Thyroid gland (tissue), 4 donors: ENCODE results near the gene ZNF850. TPM values are rescaled to one million over a fixed set of nuclear protein-coding genes. Genes with fewer than 3 reads are reported as not detected.
A peak's percentile ranks its signal among the peaks of the same experiment; 100 is the strongest.
"Not testable (repeated sequence)": the region's sequence is repeated elsewhere in the genome, so short reads cannot be mapped to it uniquely, and the experiment has no call there.

Experiments
- DNase-seq, 2 donors: peaks; one replicate each; pipeline ENCODE4 v3.0.0-alpha.2; 2019
- H3K27ac ChIP-seq, 3 donors: fragments of 200-600 bp; sonication (generic); 1 replicate in 2 of 3; 2 replicates in 1 of 3; pipeline ENCODE4 v1.5.1; 2016 to 2019; ENCODE audit warnings: mild to moderate bottlenecking in 1 of 3, moderate library complexity in 1 of 3
- H3K27me3 ChIP-seq: fragments of 200-600 bp; sonication (generic); one replicate; pipeline ENCODE4 v1.5.1; 2019
- H3K36me3 ChIP-seq, 2 donors: fragments of 200-600 bp; sonication (generic); one replicate each; pipeline ENCODE4 v1.5.1; 2016 to 2019
- H3K4me1 ChIP-seq, 2 donors: fragments of 200-600 bp; sonication (generic); one replicate each; pipeline ENCODE4 v1.5.1; 2017 to 2019
- H3K4me3 ChIP-seq, 3 donors: fragments of 200-600 bp; sonication (generic); replicated peaks in 1 of 3; 1 replicate in 2 of 3; 2 replicates in 1 of 3; pipeline ENCODE4 v1.5.1; 2016; ENCODE audit warnings: mild to moderate bottlenecking in 1 of 3
- H3K9me3 ChIP-seq: fragments of 200-600 bp; sonication (generic); one replicate; pipeline ENCODE4 v1.5.1; 2017
- POLR2A ChIP-seq, 2 donors: fragments of 450-650 bp; IDR thresholded peaks; one replicate each; pipeline ENCODE4 v1.6.1; 2017; ENCODE audit warnings: antibody characterized with exemption in 2 of 2, mild to moderate bottlenecking in 2 of 2, moderate library complexity in 1 of 2
- whole genome bisulfite sequencing, 2 donors: methylation state at CpG; one replicate each; pipeline ENCODE4 v1.1.5; 2017; 5-methylcytosine and 5-hydroxymethylcytosine counted together
- intact Hi-C: fragments of 100-400 bp; cut with DNase I; formaldehyde crosslinking; loops from one replicate; pipeline ENCODE4 v1.15.1; 2023
- total RNA-seq, 4 donors: library from RNA; depleted of rRNA; stranded (reverse); fragments of >200 nt; gene quantifications; one replicate each; pipeline ENCODE4 v1.2.3, GENCODE V29; 2016
- TF ChIP-seq, protein P1 (sequence below), 6 experiments: fragments of 200-600 bp in 3 of 6; fragments of 450-650 bp in 3 of 6; sonication (generic) in 3 of 6; IDR thresholded peaks; one replicate each; pipeline ENCODE4 v1.5.1; 2016 to 2019; ENCODE audit warnings: antibody characterized with exemption in 6 of 6, mild to moderate bottlenecking in 2 of 6, inconsistent platforms in 1 of 6, moderate library complexity in 1 of 6

ZNF850 gene
- total RNA-seq, 4 donors from 2014 or later, result 2.4 to 4.8 (median 3.7) TPM

DNA sequence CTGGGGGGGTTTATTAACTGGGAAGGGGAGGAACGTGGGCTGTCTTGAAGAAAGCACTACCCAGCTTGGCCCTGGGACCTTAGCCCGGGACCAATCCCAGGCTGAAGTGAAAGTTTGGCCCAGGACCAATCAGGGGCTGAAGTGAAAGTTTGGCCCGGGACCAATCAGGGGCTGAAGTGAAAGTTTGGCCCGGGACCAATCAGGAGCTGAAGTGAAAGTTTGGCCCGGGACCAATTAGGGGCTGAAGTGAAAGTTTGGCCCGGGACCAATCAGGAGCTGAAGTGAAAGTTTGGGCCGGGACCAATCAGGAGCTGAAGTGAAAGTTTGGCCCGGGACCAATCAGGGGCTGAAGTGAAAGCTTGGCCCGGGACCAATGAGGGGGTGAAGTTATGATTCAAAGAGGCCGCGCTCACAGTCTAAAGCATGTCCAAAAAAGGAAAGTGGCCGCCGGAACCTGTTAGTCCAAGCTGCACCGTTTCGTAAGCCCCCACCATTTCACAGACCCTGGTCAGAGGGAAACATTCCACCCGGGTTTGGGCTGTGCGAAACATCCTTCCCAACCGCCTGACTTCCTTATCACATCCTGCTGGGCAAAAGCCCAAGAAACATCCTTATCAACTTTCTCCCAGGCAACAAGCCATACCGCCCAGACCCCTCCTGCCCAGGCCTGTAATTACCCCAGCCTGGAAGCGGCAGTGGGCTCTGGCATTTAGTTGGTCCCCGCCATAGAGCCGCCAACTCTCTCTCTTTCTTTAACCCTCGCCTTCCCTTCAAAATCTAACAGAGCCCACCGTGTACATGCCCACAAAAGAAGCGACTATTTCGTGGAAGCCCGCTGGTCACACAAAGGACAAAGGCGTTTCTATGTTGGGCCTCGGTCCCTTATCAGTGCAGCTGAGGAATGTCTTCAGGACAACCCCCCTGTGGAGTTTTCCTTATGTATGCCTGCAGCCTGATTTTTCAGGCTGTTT is 1.1 kb downstream of the ZNF850 start:
- peak overlapping the region in 2 of 3 donors; percentile 35 to 68 for H3K4me3 ChIP-seq
- peak overlapping the region; percentile 27 to 87 (median 76) for H3K27ac ChIP-seq
- H3K36me3 ChIP-seq, result no peaks in the 10 kb centered on the region
- WGBS, 2 donors, result 2 to 3% methylated on average over 27 to 29 of the region's 29 CpGs
- H3K9me3 ChIP-seq, result no peaks in the 10 kb centered on the region
- peak; percentile 74 to 77 for DNase-seq
- TF ChIP-seq, protein P1, sequence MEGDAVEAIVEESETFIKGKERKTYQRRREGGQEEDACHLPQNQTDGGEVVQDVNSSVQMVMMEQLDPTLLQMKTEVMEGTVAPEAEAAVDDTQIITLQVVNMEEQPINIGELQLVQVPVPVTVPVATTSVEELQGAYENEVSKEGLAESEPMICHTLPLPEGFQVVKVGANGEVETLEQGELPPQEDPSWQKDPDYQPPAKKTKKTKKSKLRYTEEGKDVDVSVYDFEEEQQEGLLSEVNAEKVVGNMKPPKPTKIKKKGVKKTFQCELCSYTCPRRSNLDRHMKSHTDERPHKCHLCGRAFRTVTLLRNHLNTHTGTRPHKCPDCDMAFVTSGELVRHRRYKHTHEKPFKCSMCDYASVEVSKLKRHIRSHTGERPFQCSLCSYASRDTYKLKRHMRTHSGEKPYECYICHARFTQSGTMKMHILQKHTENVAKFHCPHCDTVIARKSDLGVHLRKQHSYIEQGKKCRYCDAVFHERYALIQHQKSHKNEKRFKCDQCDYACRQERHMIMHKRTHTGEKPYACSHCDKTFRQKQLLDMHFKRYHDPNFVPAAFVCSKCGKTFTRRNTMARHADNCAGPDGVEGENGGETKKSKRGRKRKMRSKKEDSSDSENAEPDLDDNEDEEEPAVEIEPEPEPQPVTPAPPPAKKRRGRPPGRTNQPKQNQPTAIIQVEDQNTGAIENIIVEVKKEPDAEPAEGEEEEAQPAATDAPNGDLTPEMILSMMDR (IDR thresholded peaks at IDR 0.05), result no peak
- no peak for TF ChIP-seq POLR2A (IDR thresholded peaks at IDR 0.05)
- H3K27me3 ChIP-seq, result no peaks in the 10 kb centered on the region
- intact Hi-C loops, result no loop called here
- peaks cover 16 to 17% of the 10 kb centered on the region in 2 donors for H3K4me1 ChIP-seq

DNA sequence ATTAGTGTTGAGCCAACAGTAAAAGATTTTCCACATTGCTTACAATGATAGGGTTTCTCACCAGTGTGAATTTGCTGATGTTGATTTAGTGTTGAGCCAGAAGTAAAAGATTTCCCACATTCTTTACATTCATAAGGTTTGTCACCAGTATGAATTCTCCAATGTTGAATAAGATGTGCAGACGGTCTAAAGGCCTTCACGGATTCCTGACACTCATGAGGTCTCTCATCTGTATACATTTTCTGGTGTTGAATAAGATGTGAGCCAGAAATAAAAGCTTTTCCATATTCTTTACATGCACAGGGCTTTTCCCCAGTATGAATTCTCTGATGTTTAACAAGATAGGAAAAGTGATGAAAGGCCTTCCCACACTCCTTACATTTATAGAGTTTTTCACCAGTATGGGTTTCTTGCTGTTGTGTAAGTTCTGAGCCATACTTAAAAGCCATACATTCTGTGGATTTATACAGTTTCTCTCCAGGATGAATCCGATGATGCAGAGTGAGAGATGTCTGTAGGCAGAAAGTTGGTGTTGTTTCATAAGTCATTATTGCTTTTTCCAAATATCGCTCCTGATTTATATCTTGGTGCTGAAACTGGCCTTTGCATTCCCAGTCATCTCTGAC is 22.4 kb downstream of the ZNF850 start:
- peaks cover 28 to 38% of the 10 kb centered on the region in 2 donors for H3K36me3 ChIP-seq
- intact Hi-C loops, result no loop called here
- H3K4me1 ChIP-seq, result no peaks in the 10 kb centered on the region
- TF ChIP-seq, protein P1 (IDR thresholded peaks at IDR 0.05), result no peak
- TF ChIP-seq POLR2A (IDR thresholded peaks at IDR 0.05), result no peak
- H3K27ac ChIP-seq, result no peak overlapping the region
- peaks cover 13% of the 10 kb centered on the region for H3K9me3 ChIP-seq
- WGBS, 2 donors, result 97 to 98% methylated on average over 4 of the region's 4 CpGs
- no peaks in the 10 kb centered on the region for H3K27me3 ChIP-seq
- H3K4me3 ChIP-seq, result no peak overlapping the region
- no peak for DNase-seq

DNA sequence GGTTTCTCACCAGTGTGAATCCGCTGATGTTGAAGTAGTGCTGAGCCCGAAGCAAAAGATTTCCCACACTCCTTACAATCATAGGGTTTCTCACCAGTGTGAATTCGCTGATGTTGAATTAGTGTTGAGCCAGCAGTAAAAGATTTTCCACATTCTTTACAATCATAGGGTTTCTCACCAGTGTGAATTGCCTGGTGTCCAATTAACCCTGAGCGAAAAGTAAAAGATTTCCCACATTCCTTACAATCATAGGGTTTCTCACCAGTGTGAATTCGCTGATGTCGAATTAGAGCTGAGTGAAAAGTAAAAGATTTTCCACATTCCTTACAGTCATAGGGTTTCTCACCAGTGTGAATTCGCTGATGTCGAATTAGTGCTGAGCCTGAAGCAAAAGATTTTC is 23.0 kb downstream of the ZNF850 start:
- 95% methylated on average over 8 of the region's 8 CpGs for WGBS, 2 donors
- H3K27me3 ChIP-seq, H3K27ac ChIP-seq, H3K4me1 ChIP-seq, H3K4me3 ChIP-seq, intact Hi-C loops, DNase-seq: not testable (repeated sequence)
- Histone ChIP-seq H3K36me3 (peaks cover 25 to 35% of the 10 kb centered on the region in 2 donors), H3K9me3 (peaks cover 13% of the 10 kb centered on the region)

DNA sequence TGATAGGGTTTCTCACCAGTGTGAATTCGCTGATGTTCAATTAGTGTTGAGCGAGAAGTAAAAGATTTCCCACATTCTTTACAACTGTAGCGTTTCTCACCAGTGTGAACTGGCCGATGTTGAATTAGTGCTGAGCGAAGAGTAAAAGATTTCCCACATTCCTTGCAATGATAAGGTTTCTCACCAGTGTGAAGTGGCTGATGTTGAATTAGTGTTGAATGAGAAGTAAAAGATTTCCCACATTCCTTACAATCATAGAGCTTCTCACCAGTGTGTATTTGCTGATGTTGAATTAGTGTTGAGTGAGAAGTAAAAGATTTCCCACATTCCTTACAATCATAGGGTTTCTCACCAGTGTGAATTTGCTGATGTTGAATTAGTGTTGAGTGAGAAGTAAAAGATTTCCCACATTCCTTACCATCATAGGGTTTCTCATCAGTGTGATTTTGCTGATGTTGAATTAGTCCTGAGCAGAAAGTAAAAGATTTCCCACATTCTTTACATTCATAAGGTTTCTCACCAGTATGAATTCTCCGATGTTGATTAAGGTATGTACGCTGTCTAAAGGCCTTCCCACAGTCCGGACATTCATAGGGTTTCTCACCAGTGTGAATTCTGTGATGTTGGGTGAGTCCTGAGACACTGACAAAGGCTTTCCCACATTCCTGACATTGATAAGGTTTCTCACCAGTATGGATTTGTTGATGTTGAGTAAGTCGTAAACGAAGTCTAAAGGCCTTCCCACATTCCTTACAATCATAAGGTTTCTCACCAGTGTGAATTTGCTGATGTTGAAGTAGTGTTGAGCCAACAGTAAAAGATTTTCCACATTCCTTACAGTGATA is 24.0 kb downstream of the ZNF850 start:
- H3K4me3 ChIP-seq, result no peak overlapping the region
- DNase-seq, result no peak
- no peaks in the 10 kb centered on the region for H3K27me3 ChIP-seq
- WGBS, 2 donors, result 96 to 99% methylated on average over 10 of the region's 10 CpGs
- no peak overlapping the region for H3K27ac ChIP-seq
- H3K36me3 ChIP-seq, result peaks cover 25 to 35% of the 10 kb centered on the region in 2 donors
- H3K4me1 ChIP-seq, result no peaks in the 10 kb centered on the region
- intact Hi-C loops, result no loop called here
- peaks cover 13% of the 10 kb centered on the region for H3K9me3 ChIP-seq
- TF ChIP-seq, protein P1 (IDR thresholded peaks at IDR 0.05), result no peak
- no peak for TF ChIP-seq POLR2A (IDR thresholded peaks at IDR 0.05)

DNA sequence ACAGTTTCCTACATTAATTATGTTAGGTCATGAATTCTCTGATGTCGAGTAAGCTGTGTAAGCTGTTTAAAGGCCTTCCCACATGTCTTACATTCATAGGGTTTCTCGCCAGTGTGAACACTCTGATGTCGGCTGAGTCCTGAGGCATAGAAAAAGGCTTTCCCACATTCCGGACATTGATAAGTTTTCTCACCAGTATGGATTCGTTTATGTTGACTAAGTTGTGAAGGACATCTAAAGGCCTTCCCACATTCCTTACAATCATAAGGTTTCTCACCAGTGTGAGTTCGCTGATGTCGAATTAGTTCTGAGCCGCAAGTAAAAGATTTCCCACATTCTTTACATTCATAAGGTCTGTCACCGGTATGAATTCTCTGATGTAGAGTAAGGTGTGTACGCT is 24.9 kb downstream of the ZNF850 start:
- 94 to 98% methylated on average over 10 of the region's 10 CpGs for WGBS, 2 donors
- Histone ChIP-seq H3K4me3 (no peak overlapping the region), H3K36me3 (peaks cover 25 to 35% of the 10 kb centered on the region in 2 donors), H3K4me1 (no peaks in the 10 kb centered on the region), H3K27ac (no peak overlapping the region), H3K27me3 (no peaks in the 10 kb centered on the region), H3K9me3 (peaks cover 13% of the 10 kb centered on the region)
- DNase-seq, result no peak
- intact Hi-C loops, result no loop called here
- TF ChIP-seq, protein P1 (IDR thresholded peaks at IDR 0.05), result no peak
- TF ChIP-seq POLR2A (IDR thresholded peaks at IDR 0.05), result no peak
